Breast epithelium (tissue), 4 donors: ENCODE results near the gene TWF2. TPM values are rescaled to one million over a fixed set of nuclear protein-coding genes. Genes with fewer than 3 reads are reported as not detected.
"Not testable (repeated sequence)": the region's sequence is repeated elsewhere in the genome, so short reads cannot be mapped to it uniquely, and the experiment has no call there.

ENCODE experiments used
- DNase-seq, 2 donors: peaks; one replicate each; pipeline ENCODE4 v3.0.0-alpha.2; 2019; ENCODE audit warnings: low spot score in 2 of 2
- H3K27ac ChIP-seq, 2 donors: fragments of 200-600 bp; sonication (generic) in 1 of 2; one replicate each; pipeline ENCODE4 v1.5.1; 2016 to 2019; ENCODE audit warnings: mild to moderate bottlenecking in 1 of 2
- H3K27me3 ChIP-seq, 2 donors: fragments of 200-600 bp; sonication (generic) in 1 of 2; one replicate each; pipeline versions ENCODE4 v1.5.1 to v1.6.0; 2017 to 2019; ENCODE audit warnings: control low read depth in 1 of 2, mild to moderate bottlenecking in 1 of 2
- H3K36me3 ChIP-seq: fragments of 200-600 bp; one replicate; pipeline ENCODE4 v1.5.1; 2019
- H3K4me1 ChIP-seq, 2 donors: fragments of 200-600 bp; sonication (generic); one replicate each; pipeline ENCODE4 v1.5.1; 2016 to 2019; ENCODE audit warnings: control low read depth in 1 of 2
- H3K4me3 ChIP-seq, 3 donors: fragments of 200-600 bp; sonication (generic); 1 replicate in 2 of 3; 2 replicates in 1 of 3; pipeline ENCODE4 v1.5.1; 2016 to 2019; ENCODE audit warnings: mild to moderate bottlenecking in 3 of 3, moderate library complexity in 2 of 3
- H3K9me3 ChIP-seq, 2 donors: fragments of 200-600 bp; sonication (generic) in 1 of 2; one replicate each; pipeline ENCODE4 v1.5.1; 2016 to 2019; ENCODE audit warnings: control low read depth in 1 of 2
- CTCF ChIP-seq, 3 donors: fragments of 450-650 bp; IDR thresholded peaks; one replicate each; pipeline ENCODE4 v1.5.1; 2016 to 2017; ENCODE audit warnings: antibody characterized with exemption in 3 of 3, mild to moderate bottlenecking in 3 of 3, moderate library complexity in 3 of 3
- POLR2A ChIP-seq: fragments of 450-650 bp; IDR thresholded peaks from one replicate; pipeline ENCODE4 v1.6.1; 2016; ENCODE audit warnings: antibody characterized with exemption, mild to moderate bottlenecking, moderate library complexity
- POLR2AphosphoS5 ChIP-seq, 3 donors: sonication (generic); formaldehyde crosslinking; IDR thresholded peaks; one replicate each; pipeline ENCODE4 v1.6.1; 2017; ENCODE audit warnings: antibody characterized with exemption in 3 of 3
- intact Hi-C: fragments of 100-400 bp; cut with DNase I; formaldehyde crosslinking; loops from one replicate; pipeline ENCODE4 v1.15.1; 2023; ENCODE audit warnings: low total_unique reads
- total RNA-seq, 3 donors: library from RNA; depleted of rRNA; stranded (reverse); fragments of >200 nt; gene quantifications; one replicate each; pipeline ENCODE4 v1.1.0, GENCODE V29; 2016

The TWF2 gene
- total RNA-seq, 3 donors from 2014 or later: 52.7 to 84.5 (median 65.2) TPM

DNA sequence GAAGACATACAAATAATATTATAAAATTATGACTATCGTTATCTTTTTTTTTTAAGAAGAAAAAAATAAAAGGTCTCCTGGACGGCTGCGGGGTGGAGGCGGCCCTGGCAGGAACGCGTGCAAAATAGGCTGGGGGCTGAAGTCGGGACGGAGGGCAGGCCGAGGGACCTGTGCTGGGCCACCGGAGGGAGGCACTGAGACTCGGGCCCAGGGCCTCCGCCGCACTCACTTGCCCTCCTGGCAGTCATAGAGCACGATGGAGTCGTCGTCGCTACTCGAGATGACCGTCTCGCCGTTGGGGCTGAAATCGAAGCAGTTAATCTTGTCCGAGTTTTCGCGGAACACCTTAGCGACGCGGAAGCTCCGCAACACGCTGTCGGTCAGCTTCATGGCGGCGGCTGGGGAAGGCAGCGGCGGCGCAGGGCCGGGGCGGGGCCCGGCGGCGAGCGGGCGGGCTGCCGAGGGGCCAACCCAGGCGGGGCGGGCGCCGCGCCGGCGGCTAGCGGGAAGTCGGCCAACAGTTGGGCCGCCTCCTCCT is 39.1 kb upstream of the TWF2 start:
- TF ChIP-seq POLR2A (no peak), CTCF (IDR thresholded peaks at IDR 0.05) (peak in 2 of 3 donors; percentile 16 to 52), POLR2AphosphoS5 (IDR thresholded peaks at IDR 0.05) (no peak)
- Histone ChIP-seq H3K27ac (peak overlapping the region; percentile 94 to 99), H3K9me3 (no peaks in the 10 kb centered on the region), H3K27me3 (no peaks in the 10 kb centered on the region), H3K4me3 (peak overlapping the region; percentile 83 to 86 (median 85)), H3K4me1 (peaks cover 0 to 23% of the 10 kb centered on the region in 2 donors), H3K36me3 (no peaks in the 10 kb centered on the region)
- intact Hi-C loops: no loop called here
- peak in 1 of 2 donors; percentile 36 for DNase-seq

- Histone ChIP-seq H3K4me3 (peak overlapping the region; percentile 83 to 86 (median 85)), H3K9me3 (no peaks in the 10 kb centered on the region), H3K36me3 (no peaks in the 10 kb centered on the region), H3K27ac (peak overlapping the region; percentile 94 to 99), H3K27me3 (no peaks in the 10 kb centered on the region), H3K4me1 (peaks cover 0 to 23% of the 10 kb centered on the region in 2 donors)
- intact Hi-C loops: no loop called here
- TF ChIP-seq POLR2AphosphoS5 (IDR thresholded peaks at IDR 0.05) (peak in 1 of 3 donors; percentile 56), CTCF (IDR thresholded peaks at IDR 0.05) (no peak), POLR2A (no peak)
- DNase-seq: peak; percentile 49 to 74
Observed at GRCh38 chr3:52277071-52277964, 38.4 kb upstream of the TWF2 start.

DNA sequence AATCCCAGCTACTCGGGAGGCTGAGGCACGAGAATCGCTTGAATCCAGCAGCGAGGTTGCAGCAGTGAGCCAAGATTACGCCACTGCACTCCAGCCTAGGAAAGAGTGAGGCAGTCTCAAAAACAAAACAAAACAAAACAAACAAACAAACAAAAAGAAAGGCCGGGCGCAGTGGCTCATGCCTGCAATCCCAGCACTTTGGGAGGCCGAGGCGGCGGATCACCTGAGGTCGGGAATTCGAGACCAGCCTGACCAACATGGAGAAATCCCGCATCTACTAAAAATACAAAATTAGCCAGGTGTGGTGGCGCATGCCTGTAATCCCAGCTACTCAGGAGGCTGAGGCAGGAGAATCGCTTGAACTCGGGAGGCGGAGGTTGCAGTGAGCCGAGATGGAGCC is 35.8 kb upstream of the TWF2 start:
- H3K36me3 ChIP-seq, DNase-seq, H3K9me3 ChIP-seq, intact Hi-C loops, H3K27me3 ChIP-seq: not testable (repeated sequence)
- Histone ChIP-seq H3K27ac (peak overlapping the region in 1 of 2 donors; percentile 94), H3K4me1 (peaks cover 4 to 35% of the 10 kb centered on the region in 2 donors), H3K4me3 (peak overlapping the region in 1 of 3 donors; percentile 6)

GRCh38 chr3:52272831-52273230 is 33.9 kb upstream of the TWF2 start:
- no peak overlapping the region for H3K4me3 ChIP-seq
- H3K27ac ChIP-seq: peak overlapping the region in 1 of 2 donors; percentile 17
- no peaks in the 10 kb centered on the region for H3K9me3 ChIP-seq
- TF ChIP-seq POLR2AphosphoS5 (IDR thresholded peaks at IDR 0.05) (no peak), POLR2A (no peak), CTCF (IDR thresholded peaks at IDR 0.05) (no peak)
- DNase-seq: no peak
- H3K4me1 ChIP-seq: peaks cover 4 to 27% of the 10 kb centered on the region in 2 donors
- no peaks in the 10 kb centered on the region for H3K27me3 ChIP-seq
- intact Hi-C loops: no loop called here
- no peaks in the 10 kb centered on the region for H3K36me3 ChIP-seq

- intact Hi-C loops, H3K9me3 ChIP-seq, DNase-seq, H3K4me3 ChIP-seq, H3K27me3 ChIP-seq, H3K36me3 ChIP-seq: not testable (repeated sequence)
- peaks cover 4 to 27% of the 10 kb centered on the region in 2 donors for H3K4me1 ChIP-seq
- peak overlapping the region in 1 of 2 donors; percentile 70 for H3K27ac ChIP-seq
Observed at GRCh38 chr3:52272172-52272571, 33.2 kb upstream of the TWF2 start.

- H3K36me3 ChIP-seq: no peaks in the 10 kb centered on the region
- no peaks in the 10 kb centered on the region for H3K27me3 ChIP-seq
- DNase-seq: no peak
- intact Hi-C loops: no loop called here
- peaks cover 4 to 18% of the 10 kb centered on the region in 2 donors for H3K4me1 ChIP-seq
- TF ChIP-seq POLR2AphosphoS5 (IDR thresholded peaks at IDR 0.05): no peak
- TF ChIP-seq POLR2A: no peak
- TF ChIP-seq CTCF (IDR thresholded peaks at IDR 0.05): no peak
- H3K27ac ChIP-seq: peak overlapping the region; percentile 62 to 70
- no peak overlapping the region for H3K4me3 ChIP-seq
- H3K9me3 ChIP-seq: no peaks in the 10 kb centered on the region
Observed at GRCh38 chr3:52270252-52270754, 31.3 kb upstream of the TWF2 start.
